Upper lobe of left lung (tissue), 6 donors: Measurements from ENCODE around the gene B3GNT2. TPM values are rescaled to one million over a fixed set of nuclear protein-coding genes. Genes with fewer than 3 reads are reported as not detected.

Experiments
- ATAC-seq, 2 donors: fragments of 200-7000 bp; cut with Tn5 transposase; one replicate each; pipeline ENCODE4 v1.9.1; 2022; ENCODE audit warnings: mild to moderate bottlenecking in 2 of 2, moderate library complexity in 2 of 2; ENCODE audit not compliant: low FRiP score in 2 of 2
- DNase-seq, 2 donors: peaks; one replicate each; pipeline ENCODE4 v3.0.0-alpha.2; 2019 to 2020
- H3K27ac ChIP-seq, 4 donors: fragments of 200-600 bp; sonication (generic); one replicate each; pipeline ENCODE4 v1.5.1; 2016 to 2019
- H3K27me3 ChIP-seq, 4 donors: fragments of 200-600 bp; sonication (generic); one replicate each; pipeline ENCODE4 v1.5.1; 2017 to 2019
- H3K36me3 ChIP-seq, 4 donors: fragments of 200-600 bp; sonication (generic); one replicate each; pipeline ENCODE4 v1.5.1; 2016 to 2019
- H3K4me1 ChIP-seq, 4 donors: fragments of 200-600 bp; sonication (generic); one replicate each; pipeline ENCODE4 v1.5.1; 2018 to 2019
- H3K4me3 ChIP-seq, 4 donors: fragments of 200-600 bp; sonication (generic); one replicate each; pipeline ENCODE4 v1.5.1; 2017 to 2019; ENCODE audit warnings: mild to moderate bottlenecking in 2 of 4, moderate library complexity in 1 of 4
- H3K9me3 ChIP-seq, 4 donors: fragments of 200-600 bp; sonication (generic); one replicate each; pipeline ENCODE4 v1.5.1; 2018 to 2019
- EP300 ChIP-seq, 4 donors: sonication (generic); formaldehyde crosslinking; IDR thresholded peaks; one replicate each; pipeline ENCODE4 v1.5.1; 2017; ENCODE audit warnings: antibody characterized with exemption in 4 of 4, control low read depth in 2 of 4
- POLR2A ChIP-seq, 4 donors: fragments of 450-650 bp; IDR thresholded peaks; one replicate each; pipeline ENCODE4 v1.5.1; 2016 to 2017; ENCODE audit warnings: antibody characterized with exemption in 4 of 4, mild to moderate bottlenecking in 2 of 4
- POLR2AphosphoS5 ChIP-seq, 2 donors: sonication (generic); formaldehyde crosslinking; IDR thresholded peaks; one replicate each; pipeline ENCODE4 v1.5.1; 2017; ENCODE audit warnings: antibody characterized with exemption in 2 of 2
- WGBS, 2 donors: methylation state at CpG; one replicate each; pipeline ENCODE4 v1.1.5; 2017 to 2018; 5-methylcytosine and 5-hydroxymethylcytosine counted together
- total RNA-seq, 6 donors: library from RNA; depleted of rRNA in 4 of 6; stranded (reverse); fragments of >200 nt in 4 of 6; gene quantifications; one replicate each; pipeline versions ENCODE4 v1.1.0 to v1.2.1, GENCODE V29; 2016 to 2021
- TF ChIP-seq, protein P1 (sequence below), 6 experiments: fragments of 450-650 bp in 4 of 6; fragments of 200-600 bp in 2 of 6; sonication (generic) in 2 of 6; IDR thresholded peaks; one replicate each; pipeline ENCODE4 v1.5.1; 2016 to 2019; ENCODE audit warnings: antibody characterized with exemption in 6 of 6
- donor health status: DM: no; HTN: no; CAD: no; lungs with moderate emphysema.
- donor health status: DM: no; HTN: yes; CAD: no; lungs with severe emphysema.

The B3GNT2 gene
- total RNA-seq, 6 donors from 2014 or later, result 23.0 to 57.6 (median 37.4) TPM

DNA sequence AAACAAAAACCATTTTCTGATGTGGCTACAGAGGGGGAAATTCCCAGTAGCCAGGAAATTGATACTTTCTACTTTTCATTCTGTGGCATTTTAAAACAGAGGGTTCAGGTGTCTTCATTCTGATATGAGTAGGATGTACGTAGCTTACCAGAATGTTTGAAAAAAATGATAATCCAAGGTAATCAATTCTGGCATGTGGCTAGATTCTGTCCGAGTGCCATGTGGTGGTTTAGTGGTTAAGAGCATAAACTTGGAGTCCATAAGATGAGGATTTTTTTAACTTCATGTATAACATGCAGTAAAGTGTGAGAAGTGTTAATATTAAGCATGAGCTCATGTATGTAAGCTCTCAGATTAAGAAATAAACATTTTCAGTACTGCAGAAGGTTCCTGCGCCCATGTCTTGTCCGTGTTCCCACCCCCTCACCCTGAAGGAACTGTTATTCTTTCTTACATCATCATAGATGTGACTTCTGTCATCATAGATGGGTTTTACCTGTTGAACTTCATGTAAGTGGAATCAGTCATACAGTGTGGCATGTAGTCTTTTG, 4.5 kb downstream of the B3GNT2 start:
- DNase-seq (no peak), ATAC-seq (no peak)
- 61 to 70% methylated on average over 4 of the region's 4 CpGs for WGBS, 2 donors
- H3K4me1 ChIP-seq, result peaks cover 56 to 68% (median 66%) of the 10 kb centered on the region in 4 donors
- H3K36me3 ChIP-seq, result no peaks in the 10 kb centered on the region
- H3K4me3 ChIP-seq, result no peak overlapping the region
- TF ChIP-seq EP300 (IDR thresholded peaks at IDR 0.05) (no peak), POLR2A (IDR thresholded peaks at IDR 0.05) (no peak), POLR2AphosphoS5 (IDR thresholded peaks at IDR 0.05) (no peak)
- TF ChIP-seq, protein P1, sequence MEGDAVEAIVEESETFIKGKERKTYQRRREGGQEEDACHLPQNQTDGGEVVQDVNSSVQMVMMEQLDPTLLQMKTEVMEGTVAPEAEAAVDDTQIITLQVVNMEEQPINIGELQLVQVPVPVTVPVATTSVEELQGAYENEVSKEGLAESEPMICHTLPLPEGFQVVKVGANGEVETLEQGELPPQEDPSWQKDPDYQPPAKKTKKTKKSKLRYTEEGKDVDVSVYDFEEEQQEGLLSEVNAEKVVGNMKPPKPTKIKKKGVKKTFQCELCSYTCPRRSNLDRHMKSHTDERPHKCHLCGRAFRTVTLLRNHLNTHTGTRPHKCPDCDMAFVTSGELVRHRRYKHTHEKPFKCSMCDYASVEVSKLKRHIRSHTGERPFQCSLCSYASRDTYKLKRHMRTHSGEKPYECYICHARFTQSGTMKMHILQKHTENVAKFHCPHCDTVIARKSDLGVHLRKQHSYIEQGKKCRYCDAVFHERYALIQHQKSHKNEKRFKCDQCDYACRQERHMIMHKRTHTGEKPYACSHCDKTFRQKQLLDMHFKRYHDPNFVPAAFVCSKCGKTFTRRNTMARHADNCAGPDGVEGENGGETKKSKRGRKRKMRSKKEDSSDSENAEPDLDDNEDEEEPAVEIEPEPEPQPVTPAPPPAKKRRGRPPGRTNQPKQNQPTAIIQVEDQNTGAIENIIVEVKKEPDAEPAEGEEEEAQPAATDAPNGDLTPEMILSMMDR (IDR thresholded peaks at IDR 0.05), result no peak
- peak overlapping the region in 2 of 4 donors; percentile 2 to 30 for H3K27ac ChIP-seq
- H3K9me3 ChIP-seq, result no peaks in the 10 kb centered on the region
- no peaks in the 10 kb centered on the region for H3K27me3 ChIP-seq

DNA sequence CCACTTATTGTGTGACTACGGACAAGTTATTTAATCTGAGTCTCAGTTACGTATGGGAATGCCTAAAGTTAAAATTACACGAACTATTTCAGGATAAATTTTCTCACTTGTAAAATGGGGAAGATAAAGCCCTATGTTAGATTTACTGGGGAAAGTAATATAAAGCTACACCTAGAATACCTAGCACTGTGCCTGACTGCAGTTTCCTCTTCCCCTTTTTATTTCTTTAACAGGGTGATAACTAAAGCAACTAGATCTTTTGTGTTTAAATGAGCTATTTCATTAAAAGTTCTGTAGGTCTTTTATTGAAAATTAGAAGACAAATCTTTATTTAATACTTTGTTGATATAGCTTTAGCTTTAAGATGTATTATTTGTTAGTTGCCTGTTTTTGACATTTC, 5.0 kb downstream of the B3GNT2 start:
- Histone ChIP-seq H3K27me3 (no peaks in the 10 kb centered on the region), H3K4me3 (no peak overlapping the region), H3K4me1 (peaks cover 58 to 73% (median 68%) of the 10 kb centered on the region in 4 donors), H3K36me3 (no peaks in the 10 kb centered on the region), H3K9me3 (no peaks in the 10 kb centered on the region), H3K27ac (peak overlapping the region in 2 of 4 donors; percentile 30 to 36)
- TF ChIP-seq POLR2AphosphoS5 (IDR thresholded peaks at IDR 0.05), result no peak
- TF ChIP-seq EP300 (IDR thresholded peaks at IDR 0.05), result no peak
- no peak for TF ChIP-seq POLR2A (IDR thresholded peaks at IDR 0.05)
- TF ChIP-seq, protein P1 (IDR thresholded peaks at IDR 0.05), result no peak
- ATAC-seq (no peak), DNase-seq (no peak)
- WGBS, 2 donors, result 58 to 77% methylated on average over 3 of the region's 3 CpGs

DNA sequence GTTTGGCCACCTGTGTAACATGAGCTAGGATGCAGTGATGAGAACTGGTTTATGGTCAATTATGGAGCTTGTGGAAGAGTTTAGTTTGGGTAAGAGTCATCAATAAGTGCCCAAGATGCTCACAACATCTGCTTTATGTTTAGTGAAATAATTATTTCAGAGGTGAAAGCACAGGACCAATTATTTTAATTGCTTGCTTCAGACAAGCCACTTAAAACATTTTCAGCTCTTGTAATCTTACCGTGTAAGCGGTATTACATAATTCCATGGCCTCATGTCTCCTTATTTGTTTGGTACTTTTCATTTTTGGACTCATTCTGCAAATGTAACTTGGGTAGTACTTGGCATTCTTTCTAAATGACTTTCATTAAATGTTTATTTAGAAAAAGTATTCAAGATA, 5.4 kb downstream of the B3GNT2 start:
- Histone ChIP-seq H3K9me3 (no peaks in the 10 kb centered on the region), H3K4me3 (no peak overlapping the region), H3K4me1 (peaks cover 58 to 77% (median 68%) of the 10 kb centered on the region in 4 donors), H3K36me3 (no peaks in the 10 kb centered on the region), H3K27ac (peak overlapping the region in 2 of 4 donors; percentile 46 to 62), H3K27me3 (no peaks in the 10 kb centered on the region)
- ATAC-seq (peak in 1 of 2 donors; percentile 31), DNase-seq (no peak)
- no peak for TF ChIP-seq POLR2AphosphoS5 (IDR thresholded peaks at IDR 0.05)
- TF ChIP-seq, protein P1 (IDR thresholded peaks at IDR 0.05), result no peak
- no peak for TF ChIP-seq POLR2A (IDR thresholded peaks at IDR 0.05)
- TF ChIP-seq EP300 (IDR thresholded peaks at IDR 0.05), result peak in 1 of 4 donors; percentile 83
- WGBS, 2 donors, result 43 to 55% methylated on average over 2 of the region's 2 CpGs

DNA sequence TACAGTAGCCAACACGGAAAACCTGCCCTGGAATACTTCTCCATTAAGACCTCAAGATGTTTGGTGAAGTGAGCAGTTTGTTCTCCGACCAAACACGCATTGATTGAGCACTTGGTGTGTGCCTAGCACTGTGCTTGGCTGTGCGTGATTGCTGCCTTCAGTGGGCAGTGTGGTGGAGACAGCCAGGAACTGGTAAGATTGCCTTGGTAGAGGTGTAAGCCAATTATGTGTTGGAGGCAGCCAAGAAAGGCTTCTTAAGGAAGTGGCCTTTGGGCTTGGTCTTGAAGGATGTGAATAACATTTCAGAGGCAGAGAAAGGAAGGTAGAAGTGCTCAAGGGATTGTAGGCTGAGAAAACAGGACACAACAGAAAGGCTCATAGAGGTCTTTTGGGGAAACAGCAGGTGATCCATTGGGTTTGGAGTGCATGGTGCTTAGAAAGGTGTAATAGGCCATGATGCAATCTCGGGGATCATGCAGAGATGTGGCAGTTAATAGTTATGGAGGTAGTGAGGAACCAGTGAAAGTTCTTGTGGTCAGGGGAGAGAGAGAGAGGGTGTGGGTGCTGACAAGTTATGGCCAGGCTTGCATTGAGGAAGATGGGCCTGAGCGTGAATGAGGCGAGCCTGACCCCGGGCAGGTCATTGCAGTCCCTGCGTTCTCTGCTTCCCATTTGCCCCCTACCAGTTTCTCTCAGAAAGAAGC, 6.3 kb downstream of the B3GNT2 start:
- ATAC-seq (peak; percentile 4 to 14), DNase-seq (peak in 1 of 2 donors; percentile 48)
- peaks cover 62 to 78% (median 68%) of the 10 kb centered on the region in 4 donors for H3K4me1 ChIP-seq
- no peak overlapping the region for H3K4me3 ChIP-seq
- TF ChIP-seq, protein P1 (IDR thresholded peaks at IDR 0.05), result no peak
- TF ChIP-seq EP300 (IDR thresholded peaks at IDR 0.05) (no peak), POLR2A (IDR thresholded peaks at IDR 0.05) (no peak), POLR2AphosphoS5 (IDR thresholded peaks at IDR 0.05) (no peak)
- no peaks in the 10 kb centered on the region for H3K27me3 ChIP-seq
- H3K9me3 ChIP-seq, result no peaks in the 10 kb centered on the region
- WGBS, 2 donors, result 65 to 66% methylated on average over 9 of the region's 9 CpGs
- H3K27ac ChIP-seq, result peak overlapping the region; percentile 20 to 62 (median 51)
- H3K36me3 ChIP-seq, result no peaks in the 10 kb centered on the region
